SK-N-MC (cell line): ENCODE data around the gene CLRN2.

Source experiments
- DNase-seq: peaks from one replicate; pipeline ENCODE4 v3.0.0-alpha.2; 2011; ENCODE audit warnings: low read depth, low spot score
- H3K27ac ChIP-seq: fragments of 200-600 bp; sonication (generic); 2 replicates; pipeline ENCODE4 v1.5.1; 2016; ENCODE audit warnings: mixed run types
- H3K36me3 ChIP-seq: fragments of 200-600 bp; sonication (generic); 2 replicates; pipeline ENCODE4 v1.6.1; 2017; ENCODE audit warnings: antibody characterized with exemption, low read length, mixed read lengths; ENCODE audit not compliant: insufficient read depth
- H3K4me3 ChIP-seq: fragments of 200-600 bp; sonication (generic); 2 replicates; pipeline ENCODE4 v1.5.1; 2016
- H3K9ac ChIP-seq: fragments of 200-600 bp; sonication (generic); 2 replicates; pipeline ENCODE4 v1.8.0; 2017; ENCODE audit warnings: mixed run types, mixed read lengths; ENCODE audit not compliant: insufficient read length
- H3K9me3 ChIP-seq: fragments of 200-600 bp; sonication (generic); 2 replicates; pipeline ENCODE4 v1.6.1; 2017; ENCODE audit warnings: low read depth, mild to moderate bottlenecking, antibody characterized with exemption, low read length, moderate library complexity, mixed read lengths
- EZH2 ChIP-seq: fragments of 200-600 bp; sonication (generic); IDR thresholded peaks from one replicate; pipeline ENCODE4 v1.6.1; 2017; ENCODE audit warnings: antibody characterized with exemption
- FOXP2 ChIP-seq: optimal IDR thresholded peaks from 2 replicates; pipeline ENCODE3; 2011; ENCODE audit warnings: mild to moderate bottlenecking, moderate library complexity; ENCODE audit not compliant: insufficient read depth; ENCODE audit errors: extremely low read length, control extremely low read depth
- POLR2AphosphoS5 ChIP-seq: IDR thresholded peaks from 2 replicates; pipeline ENCODE4 v1.6.1; 2012; ENCODE audit warnings: mild to moderate bottlenecking, low read depth, low read length, borderline replicate concordance

Gene CLRN2

DNA sequence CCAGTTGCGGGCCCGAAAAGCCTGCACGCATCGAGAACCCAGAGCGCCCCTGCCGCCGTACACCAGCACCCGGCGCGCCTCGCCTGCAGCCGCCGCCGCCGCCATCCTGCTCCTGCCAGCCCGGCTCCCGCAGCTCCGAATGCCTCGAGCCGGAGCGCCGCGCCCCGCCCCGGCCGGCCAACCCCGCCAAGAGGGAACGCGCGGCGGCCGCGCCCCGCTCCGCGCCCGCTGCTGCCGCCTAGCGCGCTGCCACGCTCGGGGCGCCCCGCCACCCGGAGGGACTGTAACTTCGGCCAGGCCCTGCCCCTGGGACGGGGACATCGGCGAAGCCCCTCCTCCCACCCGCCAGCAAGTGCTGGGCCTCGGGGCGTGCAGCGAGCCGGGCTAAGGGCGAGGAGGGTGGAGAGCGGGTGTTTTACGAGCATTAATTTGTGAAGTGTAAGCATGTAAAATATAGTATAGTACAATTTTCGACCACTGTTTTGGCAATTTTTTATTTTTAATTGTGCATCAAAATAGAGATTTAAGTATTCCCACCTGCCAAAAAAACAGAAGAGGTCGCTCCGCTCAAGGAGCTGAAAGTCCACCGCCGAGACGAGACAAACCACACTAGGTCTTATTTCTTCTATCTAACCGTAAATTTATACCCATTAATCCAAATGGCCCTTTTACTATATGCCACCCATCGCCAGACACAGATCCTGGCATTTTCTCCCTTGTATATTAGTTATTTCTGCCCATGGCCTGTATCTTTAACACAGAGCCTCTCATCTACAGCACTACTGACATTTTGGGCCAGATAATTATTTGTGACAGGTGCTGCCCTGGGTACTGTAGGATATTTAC, 2.8 kb upstream of the CLRN2 start, which contains the start of gene QDPR:
TSS of gene QDPR (minus strand) at position 141 of the 846 bp plus-strand sequence. CDS start at position 105, 36 bp downstream.
- TF ChIP-seq FOXP2: no peak
- no peak for TF ChIP-seq EZH2
- no peak for TF ChIP-seq POLR2AphosphoS5
- H3K27ac ChIP-seq: no peak within 1 kb of the TSS
- peak within 1 kb of the TSS; percentile 80 for H3K4me3 ChIP-seq
- DNase-seq: no peak
- no peaks in the 10 kb centered on the region for H3K9me3 ChIP-seq
- no peaks in the 10 kb centered on the region for H3K36me3 ChIP-seq
- H3K9ac ChIP-seq: peak within 1 kb of the TSS; percentile 72

DNA sequence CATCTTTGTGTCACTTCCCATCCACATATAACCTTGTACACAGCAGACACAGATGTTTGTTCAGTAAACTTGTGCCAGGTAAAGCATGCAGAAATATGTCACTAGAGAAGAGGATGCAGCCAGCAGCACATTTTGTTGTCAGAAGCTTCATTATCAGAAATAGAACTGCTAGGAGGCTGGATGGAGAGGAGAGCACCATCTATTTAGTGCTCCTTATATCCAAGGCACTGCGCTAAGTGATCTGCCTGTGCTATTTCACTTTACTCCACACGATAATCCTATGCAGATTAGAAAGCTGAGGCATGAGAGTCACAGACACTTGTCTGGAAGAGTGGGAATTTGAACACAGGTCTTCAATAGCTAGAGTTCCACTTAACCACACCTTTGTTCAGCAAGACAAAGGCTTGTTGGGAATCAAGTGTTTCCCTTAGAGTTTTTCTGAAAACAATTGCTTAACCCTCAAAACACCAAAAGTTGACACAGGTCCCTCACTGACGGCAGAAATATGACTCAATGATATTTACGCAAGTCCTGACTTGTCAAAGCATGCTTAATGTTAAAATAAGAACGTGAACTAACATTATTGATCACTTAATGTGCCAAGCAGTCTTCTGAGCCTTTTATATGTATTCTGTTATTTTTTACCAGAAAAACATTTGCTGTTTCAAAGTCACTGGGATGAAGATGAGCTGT, 1.8 kb upstream of the CLRN2 start:
- DNase-seq: no peak
- TF ChIP-seq EZH2 (no peak), FOXP2 (no peak), POLR2AphosphoS5 (no peak)
- H3K9ac ChIP-seq: no peak overlapping the region
- H3K36me3 ChIP-seq: no peaks in the 10 kb centered on the region
- no peaks in the 10 kb centered on the region for H3K9me3 ChIP-seq
- H3K4me3 ChIP-seq: no peak overlapping the region
- H3K27ac ChIP-seq: no peak overlapping the region

DNA sequence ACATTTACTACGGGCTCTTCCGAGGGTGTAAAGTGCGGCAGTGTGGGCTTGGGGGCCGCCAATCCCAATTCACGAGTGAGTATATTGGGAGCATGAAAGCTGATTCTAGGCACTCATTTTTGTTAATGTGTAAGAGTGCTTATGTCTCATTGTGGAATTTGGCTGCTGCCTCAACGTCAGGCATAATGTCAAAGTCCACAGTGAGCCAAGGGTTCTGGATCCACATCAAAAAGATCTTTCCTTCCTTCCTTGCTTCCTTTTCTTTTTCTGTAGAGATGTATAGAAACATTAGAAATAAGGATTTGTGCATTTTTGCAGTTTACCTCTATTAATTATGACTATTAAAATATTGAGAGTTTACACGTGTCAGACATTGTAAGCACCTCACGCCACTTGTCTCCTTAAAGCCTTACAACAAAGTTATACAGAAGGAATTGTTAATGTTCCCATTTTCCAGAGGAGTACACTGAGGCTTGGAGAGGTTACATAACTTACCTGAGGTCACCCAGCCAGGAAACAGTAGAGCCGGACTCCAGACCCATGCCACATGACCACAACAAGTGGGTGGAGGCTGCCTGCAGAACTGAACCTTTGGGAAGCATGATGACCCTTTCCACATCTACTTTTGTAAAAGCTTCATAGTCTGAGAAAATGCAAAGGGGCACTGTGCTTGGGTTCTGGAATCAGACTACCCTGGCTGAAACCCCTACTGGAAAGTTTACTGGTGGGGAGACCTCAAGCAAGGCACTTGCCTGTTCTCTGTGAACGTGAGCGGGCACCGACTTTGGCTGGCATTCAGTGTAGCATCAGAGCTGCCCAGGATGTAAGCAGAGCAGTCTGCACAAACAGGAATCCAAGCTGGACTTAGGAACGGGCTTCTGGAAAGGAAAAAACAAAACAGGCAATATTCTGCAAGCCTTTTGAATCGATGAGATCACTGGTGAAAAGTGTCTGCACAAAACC, 761 bp downstream of the CLRN2 start:
- Histone ChIP-seq H3K9me3 (no peaks in the 10 kb centered on the region), H3K4me3 (no peak overlapping the region), H3K9ac (no peak overlapping the region), H3K27ac (no peak overlapping the region), H3K36me3 (no peaks in the 10 kb centered on the region)
- no peak for TF ChIP-seq EZH2
- no peak for TF ChIP-seq FOXP2
- TF ChIP-seq POLR2AphosphoS5: no peak
- DNase-seq: no peak

DNA sequence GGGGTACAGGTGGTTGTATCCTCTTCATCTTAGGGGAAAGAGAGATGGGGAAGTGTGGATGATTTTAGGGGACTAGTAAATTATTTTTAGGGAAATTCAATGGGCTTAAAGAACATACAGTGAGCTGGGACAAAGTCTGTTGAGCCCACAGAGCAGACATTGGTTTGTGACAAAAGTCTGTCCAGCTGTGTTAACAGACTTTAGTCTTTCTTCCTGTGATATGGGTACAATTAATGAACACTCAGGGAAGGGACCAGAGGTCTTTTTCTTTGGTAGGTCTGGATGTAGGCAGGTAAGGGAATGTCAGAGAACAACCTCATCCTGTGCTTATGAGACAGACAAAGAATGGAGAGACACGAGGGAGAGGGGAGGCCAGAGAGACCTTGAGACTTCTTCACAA, 2.0 kb downstream of the CLRN2 start:
- H3K27ac ChIP-seq: no peak overlapping the region
- H3K9me3 ChIP-seq: no peaks in the 10 kb centered on the region
- H3K9ac ChIP-seq: no peak overlapping the region
- H3K36me3 ChIP-seq: no peaks in the 10 kb centered on the region
- no peak overlapping the region for H3K4me3 ChIP-seq
- no peak for DNase-seq
- TF ChIP-seq FOXP2: no peak

DNA sequence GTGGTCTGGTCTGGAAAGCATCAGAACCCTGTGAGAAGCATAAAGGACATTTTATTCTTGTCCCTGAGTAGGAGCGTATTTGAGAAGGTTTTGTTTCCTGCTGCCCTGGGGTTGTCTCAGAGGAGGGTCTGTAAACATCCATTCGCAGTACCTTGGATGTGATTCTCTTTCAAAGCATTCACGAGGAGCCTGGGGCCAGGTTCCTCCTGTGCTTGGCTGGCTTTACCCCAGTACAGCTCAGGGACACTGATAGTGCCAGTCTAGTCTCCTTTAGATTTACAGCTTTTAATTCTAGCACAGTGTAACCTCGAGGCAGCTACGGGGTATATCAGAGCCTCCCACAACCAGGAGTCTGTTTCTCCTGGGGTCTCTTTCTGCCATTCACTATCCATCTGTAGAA, 2.7 kb downstream of the CLRN2 start:
- DNase-seq: no peak
- H3K9ac ChIP-seq: no peak overlapping the region
- TF ChIP-seq FOXP2: no peak
- H3K36me3 ChIP-seq: no peaks in the 10 kb centered on the region
- no peaks in the 10 kb centered on the region for H3K9me3 ChIP-seq
- no peak overlapping the region for H3K4me3 ChIP-seq
- H3K27ac ChIP-seq: no peak overlapping the region

DNA sequence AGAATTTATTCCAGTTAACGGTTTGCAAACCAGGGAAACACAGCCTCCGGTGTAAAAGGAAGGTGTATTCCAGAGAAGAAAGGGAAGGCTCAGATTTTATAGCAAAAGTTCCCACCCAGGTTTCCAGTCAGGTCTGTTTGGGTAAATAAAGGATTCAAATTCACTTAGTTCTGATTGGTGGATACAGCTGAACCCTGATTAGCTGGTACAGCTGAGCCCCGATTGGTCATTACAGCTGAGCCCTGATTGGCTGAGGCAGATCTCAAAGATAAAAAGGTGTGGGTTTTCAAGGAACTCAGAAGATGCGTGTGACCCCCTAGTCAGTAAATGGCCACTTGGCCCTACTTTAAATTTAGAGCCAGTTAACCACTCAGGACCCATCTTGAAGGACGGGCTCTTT, 6.6 kb downstream of the CLRN2 start:
- no peak for DNase-seq
- TF ChIP-seq EZH2: no peak
- no peak for TF ChIP-seq FOXP2
- TF ChIP-seq POLR2AphosphoS5: no peak
- Histone ChIP-seq H3K4me3 (no peak overlapping the region), H3K9ac (no peak overlapping the region), H3K9me3 (no peaks in the 10 kb centered on the region), H3K27ac (no peak overlapping the region), H3K36me3 (no peaks in the 10 kb centered on the region)

DNA sequence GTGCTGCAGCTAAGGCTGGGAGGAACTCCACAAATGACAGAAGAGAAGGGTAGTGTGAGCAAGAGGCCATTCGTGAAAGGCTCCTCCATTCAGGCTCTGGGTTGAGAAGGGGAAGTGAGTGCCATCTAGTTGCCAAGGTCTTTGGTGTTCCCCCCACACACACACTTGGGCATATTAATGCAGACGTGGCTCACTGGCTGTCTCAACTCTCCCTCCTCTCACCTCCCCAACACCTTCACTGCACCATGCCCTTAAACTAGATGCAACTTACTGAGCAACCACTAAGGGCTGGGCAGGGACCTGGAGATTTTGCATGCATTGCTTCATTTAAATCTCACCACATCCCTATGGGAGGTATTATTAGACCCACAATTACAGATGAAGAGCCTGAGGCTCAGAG, 8.7 kb downstream of the CLRN2 start:
- Histone ChIP-seq H3K27ac (no peak overlapping the region), H3K36me3 (no peaks in the 10 kb centered on the region), H3K9ac (no peak overlapping the region), H3K9me3 (no peaks in the 10 kb centered on the region), H3K4me3 (no peak overlapping the region)
- no peak for DNase-seq
- TF ChIP-seq FOXP2: no peak
- no peak for TF ChIP-seq EZH2
- no peak for TF ChIP-seq POLR2AphosphoS5
